Endothelial cell of umbilical vein (primary cell): ENCODE measurements around the gene FIGNL2. TPM values are rescaled to one million over a fixed set of nuclear protein-coding genes. Genes with fewer than 3 reads are reported as not detected.

Source experiments
- BruUV-seq: library from RNA; stranded (reverse); fragments of 400-500 nt; replicated peaks from 2 replicates; lab custom pipeline; 2021; lab: Mats Ljungman, UMichigan
- CTCF ChIA-PET: fragments of 300-600, 350-600 bp; sonication (Branson Sonifier 250); formaldehyde crosslinking; loops from one replicate; lab custom pipeline; 2021; ENCODE audit warnings: antibody characterized with exemption, inconsistent platforms; lab: Charles Lee
- POLR2A ChIA-PET: fragments of 300-600, 350-600 bp; sonication (Branson Sonifier 250); formaldehyde crosslinking; loops from one replicate; lab custom pipeline; 2021; ENCODE audit warnings: antibody characterized with exemption, inconsistent platforms; lab: Charles Lee
- DNase-seq: peaks from one replicate; pipeline ENCODE4 v3.0.0-alpha.2; 2011; ENCODE audit warnings: low read depth, low spot score
- FAIRE-seq: peaks from 2 replicates; lab custom pipeline; 2011; peaks lifted over from hg19 to GRCh38; lab: Jason Lieb, UNC
- H2AFZ ChIP-seq: 2 replicates; pipeline ENCODE4 v1.6.0; 2012; ENCODE audit warnings: low read depth, low read length, control low read depth, inconsistent platforms
- H3K27ac ChIP-seq: 2 replicates; pipeline ENCODE4 v1.5.1; 2011; ENCODE audit warnings: low read depth, mild to moderate bottlenecking, control low read depth, low read length, moderate library complexity; ENCODE audit not compliant: insufficient read depth
- H3K27me3 ChIP-seq, 2 experiments: 2 replicates each; pipeline versions ENCODE4 v1.6.0 to v1.6.1; 2011; ENCODE audit warnings: low read length in 2 of 2, mixed read lengths in 1 of 2; ENCODE audit not compliant: control insufficient read depth in 2 of 2, insufficient read depth in 2 of 2
- H3K36me3 ChIP-seq, 2 experiments: 2 replicates in 1 of 2; 3 replicates in 1 of 2; pipeline ENCODE4 v1.5.1; 2011; ENCODE audit warnings: low read length in 2 of 2, mild to moderate bottlenecking in 1 of 2, moderate library complexity in 1 of 2; ENCODE audit not compliant: control insufficient read depth in 2 of 2, insufficient read depth in 2 of 2; ENCODE audit errors: extremely low read depth in 1 of 2
- H3K4me1 ChIP-seq: 3 replicates; pipeline ENCODE4 v1.5.1; 2011; ENCODE audit warnings: mild to moderate bottlenecking, low read length; ENCODE audit not compliant: control insufficient read depth, insufficient read depth; ENCODE audit errors: extremely low read depth
- H3K4me2 ChIP-seq: 2 replicates; pipeline ENCODE4 v1.6.1; 2011; ENCODE audit warnings: low read length, control low read depth, mixed read lengths; ENCODE audit not compliant: insufficient read depth
- H3K4me3 ChIP-seq, 3 experiments: fragments of 200-600 bp in 1 of 3; sonication (generic), shearing (Covaris generic) in 1 of 3; replicated peaks in 1 of 3; 2 replicates each; pipeline ENCODE4 v1.5.1; 2011 to 2016; ENCODE audit warnings: control low read depth in 3 of 3, low read length in 3 of 3, mild to moderate bottlenecking in 2 of 3, inconsistent platforms in 1 of 3, low read depth in 1 of 3, moderate library complexity in 1 of 3; ENCODE audit not compliant: insufficient read depth in 1 of 3
- H3K79me2 ChIP-seq: 2 replicates; pipeline ENCODE4 v1.6.0; 2012; ENCODE audit warnings: low read length, inconsistent platforms; ENCODE audit not compliant: control insufficient read depth, insufficient read depth
- H3K9ac ChIP-seq: replicated peaks from 2 replicates; pipeline ENCODE3; 2011; ENCODE audit warnings: low read length, control low read depth; ENCODE audit not compliant: insufficient read depth; ENCODE audit errors: extremely low read depth
- H3K9me1 ChIP-seq: replicated peaks from 3 replicates; pipeline ENCODE4 v1.6.0; 2011; ENCODE audit warnings: mild to moderate bottlenecking, low read length; ENCODE audit not compliant: control insufficient read depth, insufficient read depth; ENCODE audit errors: extremely low read depth
- H3K9me3 ChIP-seq: replicated peaks from 2 replicates; pipeline ENCODE4 v1.5.1; 2012; ENCODE audit warnings: low read length, inconsistent platforms; ENCODE audit not compliant: control insufficient read depth, insufficient read depth
- H4K20me1 ChIP-seq: replicated peaks from 2 replicates; pipeline ENCODE3; 2011; ENCODE audit warnings: mild to moderate bottlenecking, low read length; ENCODE audit not compliant: control insufficient read depth, insufficient read depth; ENCODE audit errors: extremely low read depth
- CTCF ChIP-seq, 2 donors: IDR thresholded peaks; 1 replicate in 1 of 2; 2 replicates in 1 of 2; pipeline ENCODE4 v1.5.1; 2011; ENCODE audit warnings: low read length in 2 of 2, mild to moderate bottlenecking in 2 of 2, moderate library complexity in 2 of 2, control low read depth in 1 of 2, inconsistent platforms in 1 of 2, low read depth in 1 of 2; ENCODE audit not compliant: insufficient read depth in 1 of 2; ENCODE audit errors: extremely low read depth in 1 of 2
- EZH2 ChIP-seq: IDR thresholded peaks from 2 replicates; pipeline ENCODE4 v1.6.1; 2012; ENCODE audit warnings: borderline replicate concordance, low read depth, mild to moderate bottlenecking, moderate library complexity, low read length, inconsistent platforms; ENCODE audit not compliant: severe bottlenecking
- JUN ChIP-seq: IDR thresholded peaks from 2 replicates; pipeline ENCODE4 v1.6.1; 2011; ENCODE audit warnings: borderline replicate concordance, low read depth; ENCODE audit not compliant: insufficient read length, insufficient read depth
- MAX ChIP-seq: IDR thresholded peaks from 2 replicates; pipeline ENCODE4 v1.6.1; 2011; ENCODE audit not compliant: insufficient read depth, insufficient read length
- POLR2A ChIP-seq: IDR thresholded peaks from 2 replicates; pipeline ENCODE4 v1.6.1; 2012; ENCODE audit warnings: low read depth, mild to moderate bottlenecking, control low read depth, low read length
- POLR2AphosphoS5 ChIP-seq: IDR thresholded peaks from 2 replicates; pipeline ENCODE4 v1.6.1; 2012; ENCODE audit warnings: low read depth, mild to moderate bottlenecking, control low read depth, low read length, moderate library complexity; ENCODE audit not compliant: insufficient read depth
- dilution Hi-C: fragments of 300-500 bp; cut with MboI; formaldehyde crosslinking; loops from one replicate; pipeline ENCODE4 v1.15.0; 2019; ENCODE audit warnings: low sequenced_read_pairs; ENCODE audit not compliant: extremely low pct_ligation_motif_present
- intact Hi-C: fragments of 100-400 bp; cut with micrococcal nuclease; formaldehyde crosslinking; loops from one replicate; pipeline ENCODE4 v1.10.0; 2022
- polyA plus RNA-seq, 4 experiments: library from polyadenylated mRNA; depleted of rRNA in 3 of 4; stranded (reverse) in 3 of 4; unstranded in 1 of 4; fragments of >200 nt; gene quantifications; 2 replicates each; pipeline versions ENCODE4 v1.2.1 to v1.2.3, GENCODE V29; 2011 to 2012; ENCODE audit warnings: missing spikeins in 1 of 4
- total RNA-seq: library from RNA; stranded (reverse); gene quantifications from 2 replicates; pipeline ENCODE4 v1.2.3, GENCODE V29; 2021

The FIGNL2 gene
- total and polyA plus RNA-seq, 2 donors (not counting 3 experiments of a cell fraction or from before 2014, with no cell fraction given) = 1.4 to 2.4 TPM

- CTCF ChIA-PET = interaction anchor here (1.0 to 1.2 kb wide), 2 partner anchors 23 to 28 kb away, joined by 5 to 7 read pairs; no protein-coding TSS in a partner anchor
- Histone ChIP-seq H3K4me2 (peak overlapping the region; percentile 87), H3K9ac (peak overlapping the region; percentile 36), H3K27me3 (peaks cover 4 to 12% of the 10 kb centered on the region in 2 experiments), H3K27ac (no peak overlapping the region), H3K9me1 (no peaks in the 10 kb centered on the region), H2AFZ (peak overlapping the region; percentile 84), H3K9me3 (no peaks in the 10 kb centered on the region), H4K20me1 (no peaks in the 10 kb centered on the region), H3K4me1 (peaks cover 9% of the 10 kb centered on the region), H3K79me2 (no peaks in the 10 kb centered on the region), H3K4me3 (peak overlapping the region; percentile 62 to 84 (median 73)), H3K36me3 (no peaks in the 10 kb centered on the region)
- DNase-seq (peak; percentile 50), FAIRE-seq (peak; percentile 15)
- intact Hi-C loops = no loop called here
- no TSS peak for BruUV-seq
- POLR2A ChIA-PET = no interaction called here
- TF ChIP-seq POLR2A (peak; percentile 21), CTCF (IDR thresholded peaks at IDR 0.05; ENCODE audit: extremely low read depth in 1 of 2, insufficient read depth in 1 of 2, low read depth in 1 of 2, low read length in 2 of 2) (no peak), POLR2AphosphoS5 (no peak), MAX (no peak), EZH2 (peak; percentile 49), JUN (no peak)
- dilution Hi-C loops = no loop called here
These were observed 1.4 kb downstream of the FIGNL2 start for GRCh38 chr12:51846911-51847642.
